Spleen (tissue), 7 donors: ENCODE data around the gene CARS2.

ENCODE experiments used
- POLR2A ChIP-seq, 3 donors: fragments of 450-650 bp; IDR thresholded peaks; one replicate each; pipeline ENCODE4 v1.5.1; 2017; ENCODE audit warnings: antibody characterized with exemption in 3 of 3, mild to moderate bottlenecking in 1 of 3
- POLR2AphosphoS5 ChIP-seq, 3 donors: sonication (generic); formaldehyde crosslinking; IDR thresholded peaks; one replicate each; pipeline ENCODE4 v1.5.1; 2017; ENCODE audit warnings: antibody characterized with exemption in 3 of 3
- TF ChIP-seq, protein P1 (sequence below), 11 experiments: fragments of 200-600 bp in 7 of 11; fragments of 450-650 bp in 4 of 11; sonication (generic) in 4 of 11; IDR thresholded peaks in 8 of 11; conservative IDR thresholded peaks in 3 of 11; 1 replicate in 7 of 11; 2 replicates in 4 of 11; pipeline versions ENCODE4 v1.4.0 to v1.8.0; 2016 to 2021; ENCODE audit warnings: antibody characterized with exemption in 11 of 11, inconsistent platforms in 4 of 11, mild to moderate bottlenecking in 1 of 11
- donor health status: DM: no; HTN: no; CAD: no; lungs with moderate emphysema.
- donor health status: DM: no; HTN: no; CAD: no.
- donor health status: DM: no; HTN: no; CAD: no.

DNA sequence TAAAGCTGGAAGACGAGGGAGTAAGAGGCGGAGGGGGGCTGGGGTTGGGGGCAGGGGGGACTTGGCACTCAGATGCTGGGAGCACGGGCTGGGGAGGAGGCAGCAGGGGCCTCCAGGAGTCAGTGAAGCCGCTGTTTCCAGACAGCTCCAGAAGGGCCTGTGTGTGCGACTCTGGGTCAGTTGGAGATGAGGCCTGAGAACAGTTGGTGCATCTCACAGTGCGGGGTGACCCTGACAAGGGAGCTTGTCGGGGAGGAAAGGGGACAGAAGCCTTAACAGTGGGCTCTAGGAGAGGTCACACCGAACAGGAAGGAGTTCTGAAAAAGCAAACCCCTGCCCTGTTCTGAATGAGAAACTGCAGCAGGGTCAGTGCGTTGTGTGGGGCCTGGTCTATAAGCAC lies 79.4 kb downstream of the CARS2 start:
- TF ChIP-seq, protein P1, sequence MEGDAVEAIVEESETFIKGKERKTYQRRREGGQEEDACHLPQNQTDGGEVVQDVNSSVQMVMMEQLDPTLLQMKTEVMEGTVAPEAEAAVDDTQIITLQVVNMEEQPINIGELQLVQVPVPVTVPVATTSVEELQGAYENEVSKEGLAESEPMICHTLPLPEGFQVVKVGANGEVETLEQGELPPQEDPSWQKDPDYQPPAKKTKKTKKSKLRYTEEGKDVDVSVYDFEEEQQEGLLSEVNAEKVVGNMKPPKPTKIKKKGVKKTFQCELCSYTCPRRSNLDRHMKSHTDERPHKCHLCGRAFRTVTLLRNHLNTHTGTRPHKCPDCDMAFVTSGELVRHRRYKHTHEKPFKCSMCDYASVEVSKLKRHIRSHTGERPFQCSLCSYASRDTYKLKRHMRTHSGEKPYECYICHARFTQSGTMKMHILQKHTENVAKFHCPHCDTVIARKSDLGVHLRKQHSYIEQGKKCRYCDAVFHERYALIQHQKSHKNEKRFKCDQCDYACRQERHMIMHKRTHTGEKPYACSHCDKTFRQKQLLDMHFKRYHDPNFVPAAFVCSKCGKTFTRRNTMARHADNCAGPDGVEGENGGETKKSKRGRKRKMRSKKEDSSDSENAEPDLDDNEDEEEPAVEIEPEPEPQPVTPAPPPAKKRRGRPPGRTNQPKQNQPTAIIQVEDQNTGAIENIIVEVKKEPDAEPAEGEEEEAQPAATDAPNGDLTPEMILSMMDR (IDR thresholded peaks at IDR 0.05 in 8 of 11, conservative IDR thresholded peaks at IDR 0.05 in 3 of 11): no peak
- peak in 1 of 3 donors; percentile 6 for TF ChIP-seq POLR2AphosphoS5 (IDR thresholded peaks at IDR 0.05)
- TF ChIP-seq POLR2A (IDR thresholded peaks at IDR 0.05): no peak
